K562 (cell line): ENCODE results near the gene HNRNPF. TPM values are rescaled to one million over a fixed set of nuclear protein-coding genes. Genes with fewer than 3 reads are reported as not detected.

ENCODE experiments used
- AFF1 ChIP-seq, 2 experiments: fragments of 450-650 bp; IDR thresholded peaks; 2 replicates each; pipeline ENCODE4 v1.6.1; 2018; ENCODE audit warnings: mild to moderate bottlenecking in 2 of 2, low read depth in 1 of 2; ENCODE audit not compliant: partially characterized antibody in 2 of 2
- BCLAF1 ChIP-seq, 2 experiments: fragments of 450-650 bp in 1 of 2; IDR thresholded peaks; 2 replicates each; pipeline ENCODE4 v1.6.1; 2011 to 2017; ENCODE audit warnings: low read depth in 2 of 2, antibody characterized with exemption in 1 of 2, borderline replicate concordance in 1 of 2, low read length in 1 of 2, mild to moderate bottlenecking in 1 of 2, mixed read lengths in 1 of 2; ENCODE audit not compliant: control insufficient read depth in 1 of 2
- E2F3 ChIP-seq: fragments of 250-450 bp; sonication (Bioruptor Pico); IDR thresholded peaks from 2 replicates; pipeline ENCODE4 v1.4.0; 2020; ENCODE audit warnings: mild to moderate bottlenecking
- ELF4 ChIP-seq: fragments of 450-650 bp; formaldehyde crosslinking; IDR thresholded peaks from 2 replicates; pipeline ENCODE4 v1.4.0; 2022; ENCODE audit warnings: missing genetic modification characterization
- GTF2A2 ChIP-seq: IDR thresholded peaks from 2 replicates; pipeline ENCODE4 v1.6.1; 2016; ENCODE audit warnings: mild to moderate bottlenecking, missing genetic modification characterization, missing compliant biosample characterization
- NCOA1 ChIP-seq: fragments of 450-650 bp; IDR thresholded peaks from 2 replicates; pipeline ENCODE4 v1.6.1; 2016; ENCODE audit warnings: low read depth
- NFATC3 ChIP-seq: fragments of 450-650 bp; IDR thresholded peaks from 2 replicates; pipeline ENCODE4 v1.6.1; 2017; ENCODE audit warnings: mild to moderate bottlenecking
- POLR3G ChIP-seq: IDR thresholded peaks from 2 replicates; pipeline ENCODE4 v1.6.1; 2011; ENCODE audit not compliant: insufficient read length, insufficient replicate concordance; ENCODE audit errors: extremely low read depth
- PRDM10 ChIP-seq: fragments of 450-650 bp; IDR thresholded peaks from 2 replicates; pipeline ENCODE4 v1.6.1; 2018; ENCODE audit not compliant: partially characterized antibody
- RAD21 ChIP-seq, 2 experiments: fragments of 250-450 bp in 1 of 2; fragments of 450-650 bp in 1 of 2; sonication (Bioruptor Pico) in 1 of 2; formaldehyde crosslinking in 1 of 2; IDR thresholded peaks in 1 of 2; conservative IDR thresholded peaks in 1 of 2; 2 replicates each; pipeline versions ENCODE4 v1.4.0 to v1.8.0; 2020 to 2022; ENCODE audit warnings: mild to moderate bottlenecking in 2 of 2, moderate library complexity in 1 of 2
- SMARCA5 ChIP-seq: fragments of 450-650 bp; IDR thresholded peaks from 2 replicates; pipeline ENCODE4 v1.6.1; 2016
- SMARCE1 ChIP-seq: fragments of 450-650 bp; IDR thresholded peaks from 2 replicates; pipeline ENCODE4 v1.7.1; 2016; ENCODE audit warnings: mild to moderate bottlenecking
- SRF ChIP-seq, 2 experiments: fragments of 250-450, 450-650 bp in 1 of 2; sonication (Bioruptor Pico) in 1 of 2; sonication (generic) in 1 of 2; formaldehyde crosslinking; IDR thresholded peaks; 2 replicates each; pipeline versions ENCODE4 v1.5.0 to v1.5.1; 2020 to 2022; ENCODE audit warnings: mild to moderate bottlenecking in 1 of 2, missing genetic modification reagents in 1 of 2
- XRCC4 ChIP-seq: IDR thresholded peaks from one replicate; pipeline ENCODE4 v1.6.1; 2011; ENCODE audit not compliant: insufficient read depth, insufficient read length; ENCODE audit errors: extremely low read depth
- ZC3H4 ChIP-seq: sonication (generic); formaldehyde crosslinking; IDR thresholded peaks from 2 replicates; pipeline ENCODE4 v1.9.0; 2021; ENCODE audit warnings: missing genetic modification reagents, borderline replicate concordance
- polyA plus RNA-seq, 8 experiments: library from polyadenylated mRNA; depleted of rRNA in 4 of 8; stranded (reverse) in 5 of 8; unstranded in 3 of 8; fragments of >200 nt; fragmentation: Nextera tagmentation in 2 of 8; fragmentation: Illumina TruSeq in 1 of 8; extraction: Ambion mirVana in 2 of 8; extraction: Trizol in 1 of 8; gene quantifications; 2 replicates each; pipeline versions ENCODE4 v1.2.1 to v1.2.3, GENCODE V29; 2011 to 2014; ENCODE audit warnings: inconsistent platforms in 1 of 8, missing spikeins in 1 of 8
- total RNA-seq, 7 experiments: library from RNA; depleted of rRNA in 6 of 7; stranded (reverse); fragments of >200 nt in 6 of 7; fragmentation: Illumina TruSeq in 2 of 7; extraction: Trizol in 2 of 7; gene quantifications; 2 replicates each; pipeline versions ENCODE4 v1.2.1 to v1.2.3, GENCODE V29; 2011 to 2021; ENCODE audit warnings: low replicate concordance in 1 of 7

Gene HNRNPF
- total and polyA plus RNA-seq, 9 of the 15 experiments (the other 6 are each of a cell fraction or from before 2014, with no cell fraction given): 192 to 489 (median 416) TPM

DNA sequence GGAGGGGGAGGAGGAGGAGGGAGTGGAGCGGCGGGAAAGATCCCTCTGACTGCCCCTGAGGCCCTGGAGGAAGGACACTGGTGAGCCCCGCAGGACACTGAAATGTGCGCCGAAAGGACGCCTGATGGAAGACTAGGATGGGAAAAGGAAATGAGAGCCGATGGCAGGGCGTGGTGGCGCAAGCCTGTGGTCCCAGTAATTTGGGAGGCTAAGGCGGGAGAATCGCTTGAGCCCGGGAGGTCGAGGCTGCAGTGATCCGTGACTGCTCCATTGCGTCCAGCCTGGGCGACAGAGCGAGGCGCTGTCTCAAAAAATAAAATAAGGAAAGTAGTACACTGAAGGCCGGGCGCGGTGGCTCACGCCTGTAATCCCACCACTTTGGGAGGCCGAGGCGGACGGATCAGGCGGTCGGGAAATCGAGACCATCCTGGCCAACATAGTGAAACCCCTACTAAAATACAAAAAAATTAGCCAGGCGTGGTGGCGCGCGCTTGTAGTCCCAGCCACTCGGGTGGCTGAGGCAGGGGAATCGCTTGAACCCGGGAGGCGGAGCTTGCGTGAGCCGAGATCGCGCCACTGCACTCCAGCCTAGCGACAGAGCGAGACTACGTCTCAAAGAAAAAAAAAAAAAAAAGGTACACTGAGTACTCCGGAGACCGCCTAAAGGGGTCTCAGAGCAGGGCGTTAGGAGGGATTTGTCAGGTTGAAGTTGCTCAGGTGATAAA, 561 bp upstream of the HNRNPF start (continued):
- peak; percentile 28 to 69 for TF ChIP-seq AFF1 (IDR thresholded peaks at IDR 0.05; ENCODE audit: low read depth in 1 of 2, partially characterized antibody in 2 of 2)
- peak; percentile 48 for TF ChIP-seq SMARCE1
- no peak for TF ChIP-seq ZC3H4 (CRISPR knock-in tag)
- TF ChIP-seq ELF4 (CRISPR knock-in tag): peak; percentile 49; the same call in 1 of the 2 replicates
- no peak for TF ChIP-seq SRF (CRISPR knock-in tag; IDR thresholded peaks at IDR 0.05)
- TF ChIP-seq PRDM10: no peak
- TF ChIP-seq NFATC3: no peak
- TF ChIP-seq POLR3G: no peak
- peak; percentile 79; the same call in 1 of the 2 replicates for TF ChIP-seq E2F3
- TF ChIP-seq NCOA1: peak; percentile 22; the same call in 1 of the 2 replicates
- no peak for TF ChIP-seq GTF2A2
- TF ChIP-seq SMARCA5: peak; percentile 83
- TF ChIP-seq RAD21 (CRISPR knock-in tag; conservative IDR thresholded peaks at IDR 0.05 in 1 of 2, IDR thresholded peaks at IDR 0.05 in 1 of 2): 0 out of 4 replicates have a peak, but pooled peaks of 1 of the 2 experiments have one; percentile 23
- TF ChIP-seq BCLAF1 (IDR thresholded peaks at IDR 0.05; ENCODE audit: borderline replicate concordance in 1 of 2, control insufficient read depth in 1 of 2, low read depth in 2 of 2, low read length in 1 of 2): no peak
- TF ChIP-seq XRCC4: no peak
